HG03159 (cell line): ENCODE data around the gene PMS1.
A peak's percentile ranks its signal among the peaks of the same experiment; 100 is the strongest.
"Not testable (repeated sequence)": the region's sequence is repeated elsewhere in the genome, so short reads cannot be mapped to it uniquely, and the experiment has no call there.

ENCODE experiments used
- ATAC-seq: cut with Tn5 transposase; IDR thresholded peaks from one replicate; pipeline ENCODE4 v1.9.1; 2021; ENCODE audit warnings: mild to moderate bottlenecking, moderate library complexity; ENCODE audit not compliant: unreplicated experiment

The PMS1 gene

DNA sequence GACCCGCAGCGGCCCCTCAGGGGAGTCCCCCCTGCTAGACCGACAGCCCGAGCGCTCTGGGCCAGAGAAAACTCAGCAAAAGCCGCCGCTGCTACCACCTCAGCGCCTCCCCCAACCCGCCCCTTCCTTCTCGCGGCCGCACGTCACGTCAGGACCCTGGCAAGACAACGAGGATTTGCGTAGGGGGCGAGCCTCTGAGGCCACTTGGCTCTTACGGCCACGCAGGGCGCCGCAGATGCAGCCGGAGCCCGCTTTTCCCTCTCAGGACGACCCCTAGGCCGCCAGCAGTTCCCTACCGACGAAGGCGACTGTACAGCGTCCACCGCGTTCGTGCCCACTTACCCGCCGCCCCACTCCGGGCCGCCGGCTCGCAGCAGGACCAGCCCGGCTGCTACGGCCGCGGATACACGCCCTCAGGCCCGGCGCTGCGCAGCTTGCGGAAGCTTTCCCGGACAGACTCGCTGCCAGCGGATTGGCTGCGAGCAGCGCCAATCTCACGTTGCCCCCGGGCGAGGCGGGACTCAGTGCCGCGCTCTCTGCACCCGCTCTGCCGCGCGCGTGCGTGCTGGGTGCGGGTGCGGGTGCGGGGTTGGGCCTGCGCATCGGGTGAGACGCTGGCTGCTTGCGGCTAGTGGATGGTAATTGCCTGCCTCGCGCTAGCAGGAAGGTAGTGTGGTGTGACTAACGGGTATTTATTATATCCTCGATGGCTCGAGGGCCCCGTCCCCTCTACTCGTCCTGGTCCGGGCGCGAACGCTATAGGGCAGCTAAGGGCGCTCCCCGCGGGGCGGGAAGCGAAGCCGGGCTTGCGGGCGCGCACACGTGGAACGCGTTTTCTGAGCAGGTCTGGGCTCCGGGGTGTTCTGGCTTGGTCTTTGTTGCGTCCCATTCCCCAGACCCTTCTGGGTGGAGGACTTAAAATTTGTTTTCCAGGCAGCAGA lies at the start of gene PMS1, which contains the start of gene ORMDL1:
Gene PMS1 (plus strand): TSS at position 524 of the 941 bp plus-strand sequence. CDS start 7,360 bp downstream, outside the sequence.
Gene ORMDL1 (minus strand): TSS at position 413 of the 941 bp plus-strand sequence. CDS start 1,744 bp downstream, outside the sequence.
- ATAC-seq, result peak; percentile 96

- peak; percentile 70 for ATAC-seq
These were observed 33.1 kb upstream of the PMS1 start for GRCh38 chr2:189751080-189751658.

DNA sequence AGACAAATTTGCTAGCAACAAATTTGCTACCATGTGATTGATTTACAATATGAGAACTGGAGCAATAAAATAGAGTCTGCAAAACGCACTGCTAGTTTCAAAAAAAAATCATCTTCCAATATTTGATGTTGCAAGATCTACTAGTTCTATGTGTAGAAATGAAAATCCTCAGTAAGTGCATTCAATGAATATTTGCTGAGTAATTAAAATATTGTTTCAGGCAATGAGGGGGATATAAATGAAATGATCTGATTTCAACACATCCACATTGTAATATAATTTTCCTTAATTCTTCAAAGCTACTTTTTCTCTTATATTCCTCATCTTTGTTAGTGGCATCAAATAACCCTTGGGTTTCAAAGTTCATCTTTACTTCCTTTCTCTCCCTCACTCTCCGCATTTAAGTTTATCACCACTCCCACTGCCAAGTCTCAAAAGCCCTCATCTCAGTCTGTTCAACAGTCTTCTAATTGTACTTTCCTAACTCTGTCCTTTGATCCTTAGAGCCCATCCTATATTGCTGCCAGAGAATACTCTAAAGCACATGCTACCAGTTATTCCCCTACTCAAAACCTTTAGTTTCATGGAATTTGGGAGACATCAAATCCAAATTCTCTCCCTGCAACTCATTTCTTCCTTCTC lies 27.8 kb upstream of the PMS1 start:
- no peak for ATAC-seq

- ATAC-seq, result not testable (repeated sequence)
These were observed 24.1 kb upstream of the PMS1 start for GRCh38 chr2:189760154-189760553.

DNA sequence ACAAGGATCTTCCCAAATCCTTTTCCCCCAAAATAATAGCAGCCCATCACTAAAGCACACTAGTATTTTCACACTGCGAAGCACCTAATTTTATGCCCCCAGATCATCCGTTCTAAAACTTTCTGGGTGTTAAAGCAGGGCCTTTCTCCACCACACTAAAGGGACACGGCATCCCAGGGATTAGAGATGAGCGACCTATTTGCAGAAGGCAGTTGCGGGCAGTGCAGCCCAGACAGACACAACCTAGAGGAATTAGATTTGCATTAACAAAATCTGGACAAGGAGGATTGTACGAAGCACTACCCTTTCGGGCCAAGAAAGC lies 22.1 kb upstream of the PMS1 start:
- ATAC-seq, result no peak

DNA sequence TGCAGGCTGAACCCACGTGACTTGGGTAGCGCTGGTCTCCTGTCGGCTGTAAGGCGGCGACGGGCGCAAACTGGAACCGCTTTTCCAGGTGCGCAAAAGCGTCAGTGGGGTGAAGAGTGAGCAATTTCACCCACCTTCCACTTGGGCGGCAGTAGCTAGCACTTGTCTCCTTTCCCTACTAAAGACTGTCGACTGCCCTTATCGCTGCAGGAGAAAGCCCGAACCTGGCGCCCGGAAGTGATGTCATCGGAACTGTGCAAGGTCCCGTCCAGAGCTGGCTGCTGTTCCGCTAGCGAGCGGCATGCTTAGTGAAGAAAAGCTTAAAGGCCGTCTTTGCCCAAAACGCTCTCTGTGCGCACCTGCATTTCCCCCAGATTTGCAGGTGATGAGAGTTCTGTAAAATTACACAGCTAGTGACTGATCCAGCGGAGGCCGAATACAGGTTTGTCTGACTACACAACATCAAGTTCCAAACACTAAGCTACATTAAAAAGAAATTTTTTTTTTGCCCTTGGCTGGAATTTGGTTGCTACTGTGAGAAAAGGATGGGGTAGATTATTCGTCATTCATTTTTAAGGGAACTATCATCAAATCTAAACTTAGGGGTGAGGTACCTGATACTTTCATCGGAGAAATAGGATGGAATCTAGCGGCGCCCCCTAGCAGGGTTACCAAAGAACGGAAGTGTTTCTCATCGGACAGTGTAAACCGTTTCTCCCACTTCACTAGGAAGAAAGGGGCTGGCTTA lies 21.5 kb upstream of the PMS1 start, which contains the start of gene OSGEPL1:
Gene OSGEPL1 (minus strand): TSS at position 242 of the 748 bp plus-strand sequence. CDS start 1,152 bp downstream, outside the sequence.
- ATAC-seq, result peak; percentile 96

- no peak for ATAC-seq
These were observed 20.2 kb upstream of the PMS1 start for GRCh38 chr2:189763908-189764661.

- no peak for ATAC-seq
These were observed 13.5 kb upstream of the PMS1 start for GRCh38 chr2:189770590-189771322.

DNA sequence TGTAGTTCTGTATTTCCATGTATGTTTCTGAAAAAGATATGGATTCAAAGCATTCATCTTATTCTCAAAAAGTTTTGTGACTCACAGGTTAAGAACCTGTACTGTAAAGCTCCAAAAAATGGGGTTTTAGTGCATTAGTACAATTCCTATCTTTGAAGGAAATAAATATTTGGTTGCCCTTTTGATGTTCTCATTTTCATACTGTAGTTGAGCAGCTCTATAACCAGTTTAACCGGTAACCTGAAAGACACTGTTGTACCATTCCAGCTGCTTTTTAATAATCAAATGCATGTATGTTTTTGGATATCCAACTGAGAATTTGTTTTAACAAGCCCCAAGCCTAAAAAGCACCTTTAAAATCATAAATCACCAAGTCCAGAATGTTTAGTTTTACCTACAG lies 12.0 kb upstream of the PMS1 start:
- ATAC-seq, result no peak

DNA sequence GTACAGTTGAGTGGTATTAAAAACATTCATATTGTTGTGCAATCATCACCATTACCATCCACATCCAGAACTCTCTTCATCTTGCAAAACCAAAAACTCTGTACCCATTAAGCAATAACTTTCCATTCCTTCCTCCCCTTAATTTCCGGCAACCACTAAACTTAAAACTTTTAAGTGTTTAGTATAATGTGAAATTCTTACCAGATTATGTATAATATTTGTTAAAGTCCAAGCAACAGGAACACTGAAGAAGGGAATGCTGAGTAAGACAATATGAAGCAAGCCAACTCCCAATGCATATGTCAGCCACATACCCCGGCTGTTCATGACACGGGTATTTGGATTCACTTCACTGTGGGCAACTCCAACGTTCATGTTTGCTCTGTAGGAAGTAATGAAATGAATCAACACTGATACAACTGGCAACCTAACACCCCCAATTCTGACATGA lies 2.0 kb upstream of the PMS1 start:
- ATAC-seq, result no peak

- peak; percentile 11 for ATAC-seq
These were observed 761 bp upstream of the PMS1 start for GRCh38 chr2:189783451-189783926.

DNA sequence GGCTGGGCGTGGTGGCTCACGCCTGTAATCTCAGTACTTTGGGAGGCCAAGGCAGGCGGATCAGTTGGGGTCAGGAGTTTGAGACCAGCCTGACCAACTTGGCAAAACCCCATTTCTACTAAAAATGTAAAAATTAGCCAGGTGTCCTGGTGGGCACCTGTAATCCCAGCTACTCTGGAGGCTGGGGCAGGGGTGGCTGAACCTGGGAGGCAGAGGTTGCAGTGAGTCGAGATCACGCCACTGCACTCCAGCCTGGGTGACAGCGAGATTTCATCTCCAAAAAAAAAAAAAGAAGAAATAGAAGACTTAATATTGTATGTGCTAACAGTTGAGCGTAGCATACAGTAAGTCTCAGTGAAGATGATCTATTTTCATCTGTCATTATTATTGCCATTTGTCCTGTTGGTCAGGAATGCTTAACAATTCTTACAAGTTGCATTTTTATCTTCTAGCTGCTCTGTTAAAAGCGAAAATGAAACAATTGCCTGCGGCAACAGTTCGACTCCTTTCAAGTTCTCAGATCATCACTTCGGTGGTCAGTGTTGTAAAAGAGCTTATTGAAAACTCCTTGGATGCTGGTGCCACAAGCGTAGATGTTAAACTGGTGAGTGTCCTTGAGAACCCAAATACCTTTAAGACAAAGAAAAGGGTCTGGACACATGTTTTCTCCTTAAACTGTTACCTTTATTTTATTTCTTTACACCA lies 7.2 kb downstream of the PMS1 start:
- no peak for ATAC-seq

DNA sequence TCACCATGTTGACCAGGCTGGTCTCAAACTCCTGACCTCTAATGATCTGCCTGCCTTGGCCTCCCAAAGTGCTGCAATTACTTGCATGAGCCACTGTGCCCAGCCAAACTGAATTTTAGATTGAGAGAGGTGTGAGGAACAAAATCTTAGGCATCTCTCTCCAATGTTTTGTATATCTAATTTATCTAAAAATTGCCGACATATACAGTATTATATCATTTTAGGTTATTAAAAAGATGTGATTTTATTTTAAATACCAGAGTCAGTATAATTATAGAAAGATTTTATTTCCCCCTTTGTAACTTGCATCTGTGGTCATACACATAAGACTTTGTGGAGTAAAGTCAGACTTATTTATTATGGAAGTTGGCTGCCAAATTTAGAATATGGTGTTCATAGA lies 10.1 kb downstream of the PMS1 start:
- no peak for ATAC-seq

GRCh38 chr2:189797902-189798301 lies 13.7 kb downstream of the PMS1 start:
- no peak for ATAC-seq

GRCh38 chr2:189798312-189799029 lies 14.2 kb downstream of the PMS1 start:
- peak; percentile 84 for ATAC-seq

DNA sequence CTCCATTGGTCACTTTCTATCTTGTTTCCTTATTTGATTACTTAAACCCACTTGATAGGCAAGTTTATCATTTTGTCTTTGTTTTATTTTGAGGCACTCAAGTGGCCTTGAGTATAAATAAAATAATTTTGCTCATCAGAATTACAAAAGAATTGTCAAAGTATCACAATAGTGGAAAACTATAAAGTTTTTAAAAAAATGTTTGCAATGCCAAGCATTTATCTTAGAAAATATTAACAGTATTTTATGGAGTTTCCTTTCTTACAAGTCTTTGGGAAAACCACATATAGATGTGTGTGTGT lies 14.7 kb downstream of the PMS1 start:
- ATAC-seq, result no peak

DNA sequence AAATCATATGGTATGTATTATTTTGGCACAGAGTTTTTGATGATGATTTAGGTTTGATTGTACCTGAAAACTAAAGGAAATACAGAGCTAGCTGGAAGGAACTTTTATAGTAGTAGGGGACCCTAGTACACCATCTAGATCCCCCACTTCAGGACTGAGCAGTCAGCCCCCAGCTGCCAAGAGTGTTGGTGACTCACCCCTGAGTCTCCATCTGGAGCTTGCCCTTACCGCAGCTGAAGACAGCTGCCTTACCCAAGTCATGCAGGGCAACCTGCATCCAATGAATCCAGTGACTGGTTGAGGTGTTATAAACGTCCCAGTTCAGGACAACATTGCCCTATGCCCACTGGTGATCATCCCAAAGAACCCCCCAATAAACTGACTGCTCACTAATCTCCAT lies 15.3 kb downstream of the PMS1 start:
- ATAC-seq, result no peak

DNA sequence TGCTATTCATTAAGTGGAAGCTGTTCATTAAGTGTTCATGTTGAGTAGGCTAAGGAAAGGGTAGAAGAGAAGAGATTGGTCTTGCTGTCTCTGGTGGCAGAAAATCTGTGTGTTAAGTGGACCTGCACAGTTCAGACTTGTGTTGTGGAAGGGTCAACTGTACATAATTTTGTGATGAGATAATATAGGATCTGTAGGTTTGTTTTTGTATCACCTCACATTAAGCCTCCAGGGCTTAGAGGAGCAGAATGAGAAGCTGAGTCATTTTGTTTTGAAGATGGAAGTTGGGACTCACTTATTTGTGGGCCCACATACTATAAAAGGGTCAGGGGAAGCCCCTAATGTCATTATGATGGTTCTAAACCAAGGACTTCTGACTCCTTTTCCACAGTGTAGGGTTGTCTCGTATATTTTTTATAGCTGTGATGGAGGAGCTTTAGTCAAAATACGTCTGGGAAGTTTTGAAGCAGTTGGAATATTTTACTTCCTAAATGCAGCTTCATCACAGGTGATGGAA lies 18.2 kb downstream of the PMS1 start:
- ATAC-seq, result no peak
